Mucosa of gallbladder (tissue), 1 donor: Measurements from ENCODE around the gene ST3GAL3. TPM values are rescaled to one million over a fixed set of nuclear protein-coding genes. Genes with fewer than 3 reads are reported as not detected.

Experiments used
- DNase-seq: peaks from one replicate; pipeline ENCODE4 v3.0.0-alpha.2; 2020; ENCODE audit warnings: low spot score
- total RNA-seq: library from RNA; stranded (reverse); gene quantifications from one replicate; pipeline ENCODE4 v1.2.1, GENCODE V29; 2021
- donor health status: DM: no; HTN: no; CAD: no.

ST3GAL3 gene
- total RNA-seq, 1 donor from 2014 or later: 17.4 TPM

DNA sequence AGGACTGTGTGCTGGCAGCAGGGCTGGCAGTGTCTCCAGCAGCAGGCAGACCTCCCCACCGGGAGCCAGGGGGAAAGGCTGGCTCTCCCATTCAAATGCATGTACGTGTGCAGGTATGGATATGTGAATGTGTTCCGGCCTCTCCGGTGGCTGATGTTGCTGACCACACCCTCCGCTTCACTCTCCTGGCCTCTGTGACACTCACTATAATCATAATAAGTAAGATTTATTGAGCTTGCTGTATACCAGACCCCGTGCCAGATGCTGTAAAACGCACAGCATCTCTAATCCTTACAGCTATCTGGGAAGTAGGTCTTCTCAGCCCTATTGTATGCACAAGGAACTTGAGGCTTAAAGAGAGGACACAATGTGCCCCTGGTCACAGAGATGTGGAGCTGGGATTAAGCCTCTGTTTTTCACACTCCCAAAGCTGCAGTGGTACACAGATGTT lies 205.7 kb downstream of the ST3GAL3 start:
- no peak for DNase-seq

DNA sequence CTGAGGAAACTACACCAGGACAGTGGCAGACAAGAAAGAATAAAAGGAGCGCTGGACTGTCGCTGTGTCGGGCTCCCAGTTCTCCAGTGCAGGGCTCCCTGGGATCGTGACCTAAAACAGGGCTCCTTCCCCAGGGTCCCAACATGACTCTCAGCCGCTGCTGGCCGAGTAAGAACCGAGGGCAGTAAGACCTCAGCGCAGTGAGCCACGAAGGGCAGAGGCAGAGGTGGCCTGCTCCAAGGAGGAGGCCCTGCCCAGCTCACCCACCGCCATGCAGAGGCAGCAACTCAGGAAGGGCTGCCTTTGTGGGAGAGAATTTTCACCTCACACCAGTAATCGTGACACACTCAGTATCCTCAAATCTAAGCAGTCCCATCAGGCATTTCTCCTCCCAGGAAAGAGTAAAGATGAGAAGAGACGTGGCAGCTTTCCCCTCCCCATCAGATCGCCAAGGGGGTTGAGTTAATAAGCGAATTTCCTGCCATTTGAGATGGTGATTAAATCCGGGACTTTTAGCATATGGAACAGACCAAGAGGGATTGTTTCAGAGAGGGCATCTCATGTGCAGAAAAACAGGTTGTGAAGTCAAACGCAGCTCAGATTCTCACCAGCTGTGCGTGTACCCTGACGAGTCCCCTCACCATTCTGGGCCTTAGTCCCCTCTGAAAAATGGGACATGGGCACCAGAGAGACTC lies 206.5 kb downstream of the ST3GAL3 start:
- no peak for DNase-seq

DNA sequence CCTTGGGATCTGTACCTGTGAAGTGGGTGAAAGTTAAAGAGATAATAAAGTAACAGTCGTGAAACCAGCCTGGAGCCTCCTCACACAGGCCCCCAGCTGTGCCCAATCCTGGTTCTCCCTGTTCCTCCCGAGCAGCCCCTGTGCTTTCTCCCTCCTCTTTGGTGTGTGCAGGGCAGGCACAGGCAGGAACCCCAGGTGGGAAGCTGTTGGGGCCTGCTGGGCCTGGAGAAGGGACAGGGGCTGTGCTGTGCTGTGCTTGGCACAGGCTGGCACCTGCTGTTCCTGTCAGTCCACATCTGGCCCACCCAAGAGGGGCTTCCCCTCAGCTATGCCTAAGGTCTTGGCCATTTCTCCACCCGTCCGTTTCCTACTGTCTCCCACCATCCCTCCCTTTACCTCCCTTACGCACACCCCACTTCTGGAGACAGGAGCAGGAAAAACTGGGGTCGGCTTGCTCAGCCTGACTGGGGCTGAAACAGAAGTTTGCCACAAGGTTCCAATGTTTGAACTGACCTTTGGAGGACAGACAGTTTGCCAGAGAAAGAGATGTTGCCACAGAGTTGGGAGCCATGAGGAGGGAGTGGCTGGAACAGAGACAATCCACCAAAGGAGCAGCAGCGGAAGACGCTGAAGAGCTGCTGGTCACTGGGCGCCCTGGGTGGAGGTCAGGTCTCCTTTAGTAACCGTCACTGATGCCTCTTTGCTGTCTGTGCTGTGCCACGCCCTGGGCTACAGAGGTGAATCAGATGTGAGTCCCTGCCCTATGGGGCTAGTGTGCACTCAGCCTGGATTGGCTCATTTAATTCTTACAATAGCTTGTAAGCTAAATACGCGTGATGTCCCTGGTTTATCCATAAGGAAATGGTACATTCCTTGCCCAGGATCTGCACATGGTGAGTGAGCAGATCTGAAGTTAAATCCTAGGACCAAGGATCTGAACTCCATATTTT lies 207.5 kb downstream of the ST3GAL3 start:
- DNase-seq: no peak

DNA sequence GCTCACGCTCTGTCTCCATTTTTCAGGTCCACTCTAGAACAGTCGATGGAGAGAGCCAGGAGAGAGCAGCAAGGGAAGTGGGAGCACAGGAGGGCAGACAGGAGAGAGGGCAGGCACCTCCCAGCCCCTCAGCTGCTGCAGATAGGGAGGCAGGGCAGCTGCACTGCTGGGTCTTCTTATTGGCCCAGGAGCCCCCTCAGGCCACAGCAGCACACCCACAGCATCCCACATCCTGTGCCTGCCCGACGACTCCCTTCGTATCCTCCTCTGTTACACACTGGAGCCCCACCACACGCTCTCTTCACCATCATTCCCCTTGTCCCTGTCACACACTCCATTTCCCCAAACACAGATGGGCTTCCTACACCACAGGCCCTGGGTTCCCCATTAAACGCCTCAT lies 212.6 kb downstream of the ST3GAL3 start:
- DNase-seq: no peak

DNA sequence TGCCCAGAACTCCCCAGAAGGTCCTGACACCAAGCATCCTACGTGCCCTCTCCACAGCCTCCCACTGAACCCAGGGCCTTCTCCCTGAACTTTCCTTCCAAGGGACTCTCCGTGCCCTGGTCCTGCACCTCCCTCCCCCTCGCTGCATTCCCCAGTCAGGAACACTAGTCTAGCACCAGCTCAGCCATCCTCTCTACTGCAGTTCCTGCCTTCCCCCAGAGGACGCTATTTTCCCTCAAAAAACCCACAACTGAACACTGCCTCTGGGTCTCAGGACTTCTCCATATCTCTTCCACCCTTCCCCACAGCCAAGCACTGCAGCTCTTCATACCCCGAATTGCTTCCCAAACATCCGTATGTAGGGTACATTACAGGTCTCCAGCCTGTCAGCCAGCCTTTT lies 213.7 kb downstream of the ST3GAL3 start:
- no peak for DNase-seq

DNA sequence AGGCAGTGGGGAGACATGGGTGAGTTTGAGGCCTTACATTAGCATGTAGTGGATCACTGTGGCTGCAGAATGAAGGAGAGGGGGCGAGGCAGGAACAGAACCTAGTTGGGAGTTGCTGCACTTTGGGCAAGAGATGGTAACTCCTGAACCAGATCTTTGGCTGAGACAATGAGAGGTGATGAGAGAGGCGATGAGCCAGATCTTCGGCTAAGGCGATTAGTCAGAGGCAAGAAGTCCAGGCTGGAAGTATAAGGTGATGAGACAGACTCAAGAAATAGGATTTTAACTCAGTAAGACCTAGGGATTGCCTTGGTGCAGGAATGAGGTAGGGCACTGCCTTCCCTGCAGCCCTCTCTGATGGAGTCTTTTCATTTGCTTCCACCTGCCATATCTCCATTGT lies 217.2 kb downstream of the ST3GAL3 start:
- DNase-seq: no peak

DNA sequence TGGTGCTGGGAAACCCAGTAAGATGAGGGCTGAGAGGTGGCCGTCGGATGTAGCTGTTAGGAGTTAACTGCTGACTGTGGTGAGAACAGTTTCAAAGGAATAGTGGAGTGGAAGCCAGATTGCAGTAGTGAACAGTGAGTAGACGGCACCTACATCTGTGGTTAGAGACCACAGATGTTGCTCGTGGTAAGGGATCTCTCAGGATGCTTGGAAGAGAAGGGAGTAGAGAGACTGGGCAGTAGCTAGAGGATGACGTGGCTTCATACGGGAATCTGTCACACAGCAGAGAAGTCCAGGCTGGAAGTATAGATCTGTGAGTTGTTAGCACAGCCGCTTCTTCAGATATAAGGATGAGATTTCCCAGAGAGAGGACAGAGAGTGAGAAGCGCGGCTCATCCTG lies 218.5 kb downstream of the ST3GAL3 start:
- no peak for DNase-seq

DNA sequence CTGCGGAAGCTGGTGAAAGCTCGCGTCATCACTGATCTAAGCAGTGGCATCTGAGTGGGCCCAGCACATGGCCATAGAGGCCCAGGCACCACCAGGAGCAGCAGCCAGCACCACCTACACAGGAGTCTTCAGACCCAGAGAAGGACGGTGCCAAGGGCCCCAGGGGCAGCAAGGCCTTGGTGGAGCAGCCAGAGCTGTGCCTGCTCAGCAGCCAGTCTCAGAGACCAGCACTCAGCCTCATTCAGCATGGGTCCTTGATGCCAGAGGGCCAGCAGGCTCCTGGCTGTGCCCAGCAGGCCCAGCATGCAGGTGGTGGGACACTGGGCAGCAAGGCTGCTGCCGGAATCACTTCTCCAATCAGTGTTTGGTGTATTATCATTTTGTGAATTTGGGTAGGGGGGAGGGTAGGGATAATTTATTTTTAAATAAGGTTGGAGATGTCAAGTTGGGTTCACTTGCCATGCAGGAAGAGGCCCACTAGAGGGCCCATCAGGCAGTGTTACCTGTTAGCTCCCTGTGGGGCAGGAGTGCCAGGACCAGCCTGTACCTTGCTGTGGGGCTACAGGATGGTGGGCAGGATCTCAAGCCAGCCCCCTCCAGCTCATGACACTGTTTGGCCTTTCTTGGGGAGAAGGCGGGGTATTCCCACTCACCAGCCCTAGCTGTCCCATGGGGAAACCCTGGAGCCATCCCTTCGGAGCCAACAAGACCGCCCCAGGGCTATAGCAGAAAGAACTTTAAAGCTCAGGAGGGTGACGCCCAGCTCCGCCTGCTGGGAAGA lies 223.0 kb downstream of the ST3GAL3 start:
- DNase-seq: no peak

DNA sequence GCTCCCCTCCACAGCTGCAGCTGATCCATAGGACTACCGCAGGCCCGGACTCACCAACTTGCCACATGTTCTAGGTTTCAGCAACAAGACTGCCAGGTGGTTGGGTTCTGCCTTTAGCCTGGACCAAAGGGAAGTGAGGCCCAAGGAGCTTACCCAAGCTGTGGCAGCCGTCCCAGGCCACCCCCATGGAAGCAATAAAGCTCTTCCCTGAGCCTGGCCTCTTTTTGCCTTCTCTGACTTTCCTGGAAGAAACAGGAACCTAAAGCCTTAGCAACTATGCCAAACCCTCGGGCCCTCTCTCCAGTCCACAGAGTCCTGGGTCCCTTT lies 223.6 kb downstream of the ST3GAL3 start:
- DNase-seq: no peak

DNA sequence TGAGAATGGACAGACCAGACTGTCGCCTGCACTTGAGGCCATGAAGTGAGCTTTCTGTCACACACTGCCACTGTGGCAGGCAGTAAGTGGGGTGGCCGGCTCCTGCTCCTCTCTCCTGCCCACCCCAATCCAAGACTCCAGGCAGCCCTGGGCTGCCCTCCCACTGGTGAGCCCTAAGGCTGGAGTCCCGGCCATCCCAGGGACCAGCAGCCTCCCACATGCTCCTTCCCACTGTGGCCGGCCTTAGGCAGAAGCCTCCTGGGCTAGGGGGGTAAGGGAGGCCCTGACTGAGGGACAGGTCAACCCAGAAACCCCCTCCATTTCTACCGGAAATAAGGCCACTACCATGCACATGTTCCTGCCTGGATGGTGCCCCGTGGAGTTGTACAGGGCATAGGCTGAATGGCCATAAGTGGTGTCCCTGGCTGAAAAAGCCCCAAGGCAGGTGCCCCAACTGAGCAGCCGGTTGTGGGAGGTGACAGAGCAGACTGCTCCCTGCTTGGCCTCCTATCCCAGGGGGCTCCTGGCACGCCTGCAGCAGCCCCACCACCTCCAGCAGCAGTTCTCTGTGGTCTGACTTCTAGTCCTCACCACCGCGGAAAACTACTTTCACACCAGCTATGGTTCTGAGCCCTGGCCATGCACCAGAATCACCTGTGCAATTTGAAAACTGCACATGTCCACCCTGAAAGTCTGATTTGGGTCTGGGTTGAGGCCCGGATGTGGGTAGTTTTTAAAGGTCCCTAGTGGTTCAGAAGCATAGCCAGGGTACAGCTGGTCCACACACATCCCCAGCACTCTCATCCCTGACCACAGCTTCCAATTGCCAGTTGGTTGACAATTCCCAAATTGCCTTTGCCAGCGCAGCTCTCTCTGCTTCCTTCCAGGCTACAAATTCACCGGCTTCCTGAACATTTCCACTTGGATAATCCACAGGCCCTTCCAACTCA lies 224.7 kb downstream of the ST3GAL3 start:
- no peak for DNase-seq

DNA sequence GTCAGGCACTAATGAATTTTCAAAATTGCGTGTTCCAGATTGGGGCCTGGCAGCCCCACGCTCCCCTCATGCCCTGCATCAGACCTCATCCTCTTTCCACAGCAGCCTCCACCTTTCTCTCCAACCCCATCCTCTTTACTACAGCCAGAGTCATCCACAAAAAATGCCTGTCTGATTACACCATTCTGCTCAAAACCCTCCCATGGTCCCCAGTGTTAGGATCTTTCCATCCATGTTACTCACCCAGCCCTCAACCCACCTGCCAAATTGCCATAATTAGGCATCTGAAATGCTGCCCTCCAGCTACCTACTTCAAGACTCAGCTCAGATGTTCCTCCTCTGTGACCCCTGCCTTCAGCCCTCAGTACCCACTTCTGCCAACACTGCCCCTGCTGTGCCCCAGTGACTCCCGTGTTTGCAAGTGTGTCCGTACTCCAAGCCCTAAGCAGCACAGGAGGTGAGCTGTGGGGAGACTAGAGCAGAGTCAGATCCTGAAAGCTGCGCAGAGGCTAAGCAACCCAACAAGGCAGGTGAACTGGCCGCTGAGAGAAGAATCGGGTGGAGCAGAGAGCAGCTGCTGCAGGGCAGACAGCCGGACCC lies 225.6 kb downstream of the ST3GAL3 start:
- no peak for DNase-seq

DNA sequence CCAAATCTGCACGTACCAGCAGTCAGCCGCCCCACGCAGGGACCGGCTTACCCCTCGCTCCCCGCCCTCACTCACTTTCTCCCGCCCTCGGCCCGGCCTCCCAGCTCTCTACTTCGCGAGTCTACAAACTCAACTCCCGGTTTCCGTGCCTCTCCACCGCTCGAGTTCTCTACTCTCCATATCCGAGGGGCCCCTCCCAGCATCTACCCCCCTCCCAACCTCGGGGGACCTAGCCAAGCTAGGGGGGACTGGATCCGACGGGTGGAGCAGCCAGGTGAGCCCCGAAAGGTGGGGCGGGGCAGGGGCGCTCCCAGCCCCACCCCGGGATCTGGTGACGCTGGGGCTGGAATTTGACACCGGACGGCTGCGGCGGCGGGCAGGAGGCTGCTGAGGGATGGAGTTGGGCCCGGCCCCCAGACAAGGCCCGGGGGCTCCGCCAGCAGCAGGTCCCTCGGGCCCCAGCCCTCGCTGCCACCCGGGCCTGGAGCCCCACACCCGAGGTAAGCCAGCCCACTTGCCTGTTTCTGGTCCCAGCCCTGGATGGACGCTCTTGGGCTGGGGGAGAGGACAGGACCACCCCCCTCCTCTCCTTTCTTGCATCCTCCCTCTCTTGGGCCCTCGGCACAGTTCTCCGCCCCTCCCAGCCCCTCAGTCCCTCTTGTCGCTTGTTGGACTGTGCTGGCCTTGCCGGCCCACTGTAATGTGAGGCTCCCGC lies 226.2 kb downstream of the ST3GAL3 start, which contains the start of gene ARTN:
ARTN (plus strand) TSS at position 416 of the 715 bp plus-strand sequence. CDS start 1,856 bp downstream, outside the sequence.
- no peak for DNase-seq

DNA sequence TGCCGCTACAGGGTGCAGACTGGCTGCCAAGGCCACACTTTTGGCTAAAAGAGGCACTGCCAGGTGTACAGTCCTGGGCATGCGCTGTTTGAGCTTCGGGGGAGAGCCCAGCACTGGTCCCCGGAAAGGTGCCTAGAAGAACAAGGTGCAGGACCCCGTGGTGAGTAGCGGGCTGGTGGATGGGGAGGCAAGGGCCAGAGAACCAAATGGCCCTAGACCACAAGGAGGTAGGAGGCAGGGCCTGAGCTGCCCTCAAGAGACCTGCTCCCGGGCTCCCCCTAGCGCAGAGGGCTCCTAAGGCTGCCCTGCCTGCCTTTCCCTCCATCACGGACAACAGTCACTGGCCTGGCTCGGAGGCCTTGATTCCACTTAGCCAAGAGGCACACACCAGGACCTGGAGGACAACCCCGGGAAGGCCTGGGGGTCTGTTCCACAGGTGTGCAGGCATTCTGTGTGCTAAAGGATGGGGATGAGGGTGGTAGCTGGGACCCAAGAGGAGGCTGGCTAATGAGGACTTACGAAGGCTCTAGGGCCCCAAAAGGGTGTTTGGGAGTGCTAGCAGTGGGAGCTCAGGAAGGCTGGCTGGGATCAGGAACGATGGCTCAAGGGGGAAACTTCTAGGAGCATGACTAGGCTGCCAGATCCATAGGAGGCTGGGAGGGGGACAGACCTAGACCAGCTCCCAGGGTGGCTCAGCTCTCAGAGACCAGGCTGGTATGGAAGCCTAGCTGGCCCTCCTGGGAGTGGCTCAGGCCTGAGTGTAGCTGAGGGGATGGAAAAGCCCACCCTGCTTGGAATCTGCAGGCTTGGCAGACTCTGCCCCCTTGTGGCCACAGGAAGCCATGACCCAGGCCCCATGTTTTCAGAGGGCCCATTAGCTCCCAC lies 227.0 kb downstream of the ST3GAL3 start:
- DNase-seq: peak; percentile 43

DNA sequence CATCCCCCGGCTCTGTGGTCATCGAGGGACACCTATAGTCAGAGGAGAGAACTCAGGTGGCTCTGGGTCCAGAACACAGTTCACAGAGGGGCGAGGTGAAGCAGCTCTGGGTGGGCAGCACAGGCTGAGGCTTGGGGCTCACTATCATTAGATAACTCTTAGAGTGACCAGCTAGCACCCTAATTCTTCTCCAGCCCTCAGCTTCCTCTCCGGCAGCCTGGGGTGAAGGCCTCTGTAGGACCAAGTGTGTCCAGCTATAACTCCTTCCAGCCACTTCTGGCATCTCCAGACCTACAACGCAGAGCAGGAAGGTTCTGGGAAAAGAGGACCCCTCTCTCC lies 227.6 kb downstream of the ST3GAL3 start:
- DNase-seq: no peak

DNA sequence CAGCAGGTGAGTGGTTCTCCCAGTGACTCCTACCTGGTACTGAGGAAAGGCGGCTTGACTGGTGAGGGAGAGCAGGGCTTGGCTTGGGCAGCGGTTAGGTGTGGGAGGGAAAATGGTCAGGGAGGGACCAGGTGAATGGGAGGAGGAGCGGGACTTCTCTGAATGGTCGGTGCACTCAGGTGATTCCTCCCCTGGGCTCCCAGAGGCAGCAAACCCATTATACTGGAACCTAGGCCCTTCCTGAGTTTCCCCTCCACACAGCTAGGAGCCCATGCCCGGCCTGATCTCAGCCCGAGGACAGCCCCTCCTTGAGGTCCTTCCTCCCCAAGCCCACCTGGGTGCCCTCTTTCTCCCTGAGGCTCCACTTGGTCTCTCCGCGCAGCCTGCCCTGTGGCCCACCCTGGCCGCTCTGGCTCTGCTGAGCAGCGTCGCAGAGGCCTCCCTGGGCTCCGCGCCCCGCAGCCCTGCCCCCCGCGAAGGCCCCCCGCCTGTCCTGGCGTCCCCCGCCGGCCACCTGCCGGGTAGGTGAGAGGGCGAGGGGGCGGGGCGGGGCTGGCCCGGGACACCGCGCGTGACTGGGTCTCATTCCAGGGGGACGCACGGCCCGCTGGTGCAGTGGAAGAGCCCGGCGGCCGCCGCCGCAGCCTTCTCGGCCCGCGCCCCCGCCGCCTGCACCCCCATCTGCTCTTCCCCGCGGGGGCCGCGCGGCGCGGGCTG lies 228.5 kb downstream of the ST3GAL3 start:
- DNase-seq: peak; percentile 52

DNA sequence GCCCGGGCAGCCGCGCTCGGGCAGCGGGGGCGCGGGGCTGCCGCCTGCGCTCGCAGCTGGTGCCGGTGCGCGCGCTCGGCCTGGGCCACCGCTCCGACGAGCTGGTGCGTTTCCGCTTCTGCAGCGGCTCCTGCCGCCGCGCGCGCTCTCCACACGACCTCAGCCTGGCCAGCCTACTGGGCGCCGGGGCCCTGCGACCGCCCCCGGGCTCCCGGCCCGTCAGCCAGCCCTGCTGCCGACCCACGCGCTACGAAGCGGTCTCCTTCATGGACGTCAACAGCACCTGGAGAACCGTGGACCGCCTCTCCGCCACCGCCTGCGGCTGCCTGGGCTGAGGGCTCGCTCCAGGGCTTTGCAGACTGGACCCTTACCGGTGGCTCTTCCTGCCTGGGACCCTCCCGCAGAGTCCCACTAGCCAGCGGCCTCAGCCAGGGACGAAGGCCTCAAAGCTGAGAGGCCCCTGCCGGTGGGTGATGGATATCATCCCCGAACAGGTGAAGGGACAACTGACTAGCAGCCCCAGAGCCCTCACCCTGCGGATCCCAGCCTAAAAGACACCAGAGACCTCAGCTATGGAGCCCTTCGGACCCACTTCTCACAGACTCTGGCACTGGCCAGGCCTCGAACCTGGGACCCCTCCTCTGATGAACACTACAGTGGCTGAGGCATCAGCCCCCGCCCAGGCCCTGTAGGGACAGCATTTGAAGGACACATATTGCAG lies 229.3 kb downstream of the ST3GAL3 start:
- no peak for DNase-seq

DNA sequence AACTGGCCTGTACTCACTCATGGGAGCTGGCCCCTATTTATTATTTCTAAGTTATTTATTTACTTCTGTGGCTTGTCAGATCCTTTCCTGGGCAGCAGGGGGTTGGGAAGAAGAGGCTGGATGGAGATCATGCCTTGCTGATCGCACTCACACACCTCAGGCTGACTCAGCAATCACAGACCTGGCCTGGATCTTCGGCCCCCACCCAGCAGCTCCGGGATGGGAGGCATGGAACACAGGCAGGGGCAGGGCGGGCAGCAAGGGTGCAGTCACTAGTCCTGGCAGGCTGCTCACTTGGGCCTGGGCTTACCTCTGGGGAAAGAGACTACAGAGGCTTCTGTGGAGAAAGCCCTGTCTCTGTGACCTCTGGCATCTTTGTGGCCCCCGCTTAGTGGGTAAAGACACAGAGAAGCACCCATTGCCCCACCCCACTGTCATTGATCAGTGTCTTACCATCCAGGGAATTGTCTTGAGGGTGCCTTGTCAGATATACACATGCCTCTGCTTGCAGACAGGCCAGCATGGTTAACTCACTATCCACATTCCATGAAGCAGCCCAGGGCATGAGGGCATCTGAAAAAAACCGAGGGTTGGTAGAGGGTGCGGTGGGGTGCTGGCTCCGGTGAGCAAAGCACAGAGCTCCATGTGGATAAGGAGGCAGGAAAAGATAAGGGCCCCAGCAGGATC lies 230.0 kb downstream of the ST3GAL3 start:
- DNase-seq: no peak
